Kasumi-1 (cell line): ENCODE data around the gene RDH12.

Experiments
- DNase-seq, 2 experiments: peaks; one replicate each; lab custom pipeline; 2025; lab: John Stamatoyannopoulos, UW

RDH12 gene

DNA sequence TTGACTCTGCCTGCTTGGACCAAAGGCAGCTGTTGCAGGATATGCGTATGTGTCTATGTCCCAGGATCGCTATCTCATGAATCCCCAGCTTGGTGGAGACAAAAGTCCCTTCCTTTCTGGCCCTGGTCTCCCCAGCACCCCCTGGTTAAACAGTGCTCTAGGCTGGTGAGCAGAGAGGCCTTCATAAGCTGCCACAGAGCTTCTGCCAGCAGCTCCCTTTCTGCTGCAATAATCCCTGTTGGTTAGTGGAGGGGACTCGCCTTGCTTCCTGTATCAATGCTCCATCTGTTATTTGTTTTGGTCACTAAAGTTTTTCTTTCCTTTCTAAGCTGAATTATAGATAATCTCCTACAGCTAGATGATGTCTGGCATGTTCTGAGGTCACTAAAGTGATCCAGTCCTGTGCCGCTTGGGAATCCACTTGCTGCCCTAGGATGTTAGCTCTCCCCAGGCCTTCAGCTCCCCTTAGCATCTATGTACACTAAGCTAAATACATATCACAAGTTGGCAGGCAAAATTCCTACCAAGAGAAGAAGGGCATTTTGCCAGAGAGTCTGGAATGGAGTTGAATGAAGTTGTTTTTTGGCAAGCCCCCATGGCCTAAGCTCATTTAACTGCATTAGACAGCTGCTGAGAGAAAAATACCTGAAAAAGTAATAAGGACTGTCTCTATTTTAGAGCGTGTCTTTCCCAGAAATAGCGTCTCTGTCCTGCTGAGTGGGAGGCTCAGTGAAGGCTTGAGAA is 47.8 kb downstream of the RDH12 start:
- DNase-seq: no peak

DNA sequence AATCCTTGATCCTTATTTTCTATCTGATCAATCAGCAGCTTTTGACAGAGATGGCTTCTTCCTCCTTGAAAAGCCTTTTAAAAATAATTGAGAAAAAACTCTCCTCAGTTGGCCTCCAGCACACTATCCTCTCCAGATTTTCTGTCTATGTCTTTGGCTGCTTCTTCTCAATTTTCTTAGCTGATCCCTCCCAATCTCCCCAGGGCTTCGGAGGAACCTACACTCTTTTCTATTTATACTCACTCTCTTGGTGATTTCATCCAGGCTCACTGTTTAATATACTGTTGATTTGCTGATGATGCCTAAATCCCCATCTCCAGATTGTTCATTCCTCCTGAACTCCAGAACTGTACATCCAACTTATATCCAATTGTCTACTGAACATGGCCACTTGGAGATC is 54.8 kb downstream of the RDH12 start:
- no peak for DNase-seq

DNA sequence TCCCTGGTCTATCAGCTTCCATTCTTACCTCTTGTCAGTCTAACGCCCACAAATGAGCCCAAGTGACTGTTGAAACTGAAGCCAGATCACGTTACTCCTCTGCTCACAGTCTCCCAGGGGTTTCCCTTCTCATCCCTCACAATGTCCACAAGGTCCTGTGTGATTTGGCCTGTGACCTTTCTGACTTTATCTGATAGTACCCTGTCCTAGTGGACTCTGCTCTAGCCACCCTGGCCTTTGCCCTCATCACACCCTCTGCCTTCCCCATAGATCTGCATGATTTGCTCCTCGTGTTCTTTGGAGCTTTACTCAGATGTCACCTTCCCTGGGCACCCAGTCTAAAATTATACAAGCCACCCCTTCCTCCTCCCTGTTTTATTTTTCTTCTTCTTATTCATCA is 55.5 kb downstream of the RDH12 start:
- no peak for DNase-seq

- no peak for DNase-seq
Observed at GRCh38 chr14:67759916-67760315, 58.2 kb downstream of the RDH12 start.

- no peak for DNase-seq
Observed at GRCh38 chr14:67762051-67762450, 60.4 kb downstream of the RDH12 start.

DNA sequence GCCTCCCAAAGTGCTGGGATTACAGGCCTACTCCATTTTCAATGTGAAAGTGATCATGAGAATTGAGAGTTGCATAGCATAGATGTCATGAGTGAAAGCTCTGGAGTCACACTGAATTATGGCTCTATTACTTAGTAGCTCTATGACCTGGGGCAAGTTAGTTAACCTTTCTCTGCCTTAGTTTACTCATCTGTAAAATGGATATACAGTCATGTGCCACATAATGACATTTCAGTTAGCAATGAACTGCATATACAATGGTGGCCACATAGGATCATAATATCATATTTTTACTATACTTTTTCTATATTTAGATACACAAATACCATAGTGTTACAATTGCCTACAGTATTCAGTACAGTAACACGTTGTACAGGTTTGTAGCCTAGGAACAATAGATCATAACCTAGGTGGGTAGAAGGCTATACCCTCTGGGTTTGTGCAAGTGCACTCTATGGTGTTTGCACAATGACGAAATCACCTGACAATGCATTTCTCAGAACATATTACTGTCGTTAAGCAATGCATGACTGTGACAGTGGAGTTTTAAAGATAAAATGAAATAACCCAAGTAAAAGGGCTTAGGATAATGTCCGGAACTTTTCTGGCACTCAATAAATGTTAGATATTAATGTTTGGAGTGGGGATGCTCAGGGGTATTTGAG is 61.6 kb downstream of the RDH12 start:
- no peak for DNase-seq

- DNase-seq: no peak
Observed at GRCh38 chr14:67764496-67764895, 62.8 kb downstream of the RDH12 start.

GRCh38 chr14:67765192-67765834 is 63.6 kb downstream of the RDH12 start:
- no peak for DNase-seq

DNA sequence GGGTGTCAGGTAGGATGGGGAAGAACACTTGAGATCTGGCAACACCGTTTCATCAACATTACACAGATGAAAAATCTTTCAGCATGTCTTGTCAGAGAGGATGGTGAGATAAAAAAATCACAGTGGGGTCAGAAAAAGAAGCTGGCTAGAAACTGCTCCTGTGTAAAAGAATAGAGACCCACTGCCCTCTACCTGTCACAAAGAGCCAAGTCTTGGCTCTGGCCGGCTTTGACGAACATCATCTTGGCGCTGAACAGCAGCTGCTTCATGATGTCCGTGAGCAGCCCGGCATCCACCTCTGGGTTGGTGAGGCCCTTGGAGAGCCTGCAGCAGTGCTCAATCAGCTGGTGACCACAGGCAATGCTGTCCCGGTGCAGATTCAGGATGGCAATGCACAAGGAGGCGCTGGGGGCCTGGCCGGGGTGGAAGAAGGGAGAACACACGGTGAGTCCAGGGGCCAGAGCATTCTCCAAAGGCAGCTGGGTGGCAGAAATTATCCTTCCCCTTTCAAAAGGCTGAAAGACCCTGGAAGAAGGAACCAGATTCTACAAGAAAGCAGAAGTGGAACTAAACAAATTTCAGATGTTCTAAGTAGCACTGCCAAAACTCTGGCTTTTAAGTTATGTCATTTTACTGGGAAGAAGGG is 64.5 kb downstream of the RDH12 start:
- peak; percentile 61 to 82 for DNase-seq

DNA sequence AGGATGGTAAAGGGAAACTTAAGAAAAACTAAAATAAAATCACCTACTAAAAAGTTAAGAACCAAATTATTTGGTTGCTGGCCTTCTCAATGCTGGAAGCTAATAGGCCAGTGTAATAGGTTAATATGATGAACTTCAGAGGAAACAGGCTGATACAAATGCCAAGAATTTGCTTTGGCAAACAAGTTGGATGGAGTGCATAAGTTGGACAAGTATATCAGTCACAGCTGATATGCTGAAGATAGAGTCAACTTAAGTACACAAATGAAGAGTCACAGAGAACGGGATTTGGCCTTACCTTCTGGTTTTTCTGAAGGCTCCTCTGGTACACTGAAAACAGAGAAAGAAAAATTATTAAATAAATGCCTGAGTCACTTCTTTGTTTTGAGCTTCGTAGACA is 66.5 kb downstream of the RDH12 start:
- DNase-seq: no peak

DNA sequence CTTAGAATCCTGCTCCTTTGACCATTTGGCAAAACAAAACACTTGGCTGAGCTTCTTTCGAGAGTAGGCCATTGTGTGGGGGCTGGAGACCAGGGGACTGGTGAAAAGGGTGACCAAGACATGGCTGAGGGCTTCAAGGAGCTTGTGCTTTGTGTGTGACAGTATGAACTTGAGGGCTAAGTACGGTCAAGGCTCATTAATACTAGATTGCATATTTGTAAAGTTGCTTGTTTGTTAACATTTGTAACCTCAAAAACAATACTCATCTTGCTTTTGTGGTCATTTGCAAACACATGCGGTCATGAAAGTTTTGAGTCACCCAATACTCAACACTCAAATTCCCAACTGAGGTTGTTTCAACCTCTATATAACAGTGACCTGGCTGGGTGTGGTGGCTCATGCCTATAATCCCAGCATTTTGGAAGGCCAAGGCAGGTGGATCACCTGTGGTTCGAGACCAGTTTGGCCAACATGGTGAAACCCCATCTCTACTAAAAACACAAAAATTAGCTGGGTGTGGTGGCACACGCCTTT is 72.2 kb downstream of the RDH12 start:
- DNase-seq: no peak

DNA sequence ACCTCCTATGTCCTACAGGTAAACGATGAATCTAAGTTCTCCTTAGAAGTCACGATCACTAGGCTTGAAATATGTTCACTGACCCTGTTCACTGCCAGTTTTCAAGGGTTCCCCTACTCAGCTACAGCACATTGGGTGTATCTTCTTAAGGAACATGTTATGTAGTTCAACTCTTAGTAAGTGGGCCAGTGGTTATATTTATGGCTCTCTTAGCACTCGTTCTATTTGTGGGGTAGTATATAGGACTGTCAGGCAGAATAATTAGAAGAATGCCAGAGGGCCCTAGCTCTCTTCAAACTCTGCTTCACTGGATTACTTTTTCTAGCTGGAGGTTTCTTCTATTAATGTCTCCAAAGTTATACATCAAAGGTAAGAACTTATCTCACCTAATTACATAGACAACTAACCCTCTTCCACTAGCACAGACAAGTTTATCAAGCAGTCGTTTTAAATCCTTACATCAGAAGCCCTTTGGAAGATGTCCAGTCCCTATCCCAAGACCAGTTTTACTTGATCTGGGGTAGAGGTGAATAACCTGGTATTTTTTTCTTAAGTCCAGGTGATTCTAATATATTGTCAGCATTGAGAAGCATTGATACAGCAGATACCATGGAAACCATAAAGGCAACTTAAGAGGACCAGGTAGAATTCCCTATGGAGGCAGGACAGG is 75.1 kb downstream of the RDH12 start:
- no peak for DNase-seq

- no peak for DNase-seq
Observed at GRCh38 chr14:67778792-67779191, 77.1 kb downstream of the RDH12 start.

DNA sequence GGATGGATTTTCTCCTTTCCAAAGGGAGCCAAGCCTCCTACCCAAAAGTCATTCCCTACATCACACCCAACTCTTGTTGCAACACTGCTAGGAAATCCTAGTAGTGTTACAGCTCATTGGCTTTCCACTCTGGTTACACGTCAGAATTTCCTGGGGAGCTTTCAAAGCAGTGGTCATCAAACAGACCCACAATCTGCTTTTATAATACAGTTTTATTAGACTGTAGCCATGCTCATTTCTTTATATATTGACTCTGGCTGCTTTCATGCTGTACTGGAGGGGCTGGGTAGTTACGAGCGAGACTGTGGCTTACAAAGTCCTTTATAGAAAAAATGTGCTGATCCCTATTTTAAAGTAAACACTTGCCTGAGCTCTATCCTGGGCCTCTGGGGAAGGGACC is 80.4 kb downstream of the RDH12 start:
- no peak for DNase-seq
